GM08714 (cell line): ENCODE data around the gene BIVM.

ENCODE experiments used
- H3K4me3 ChIP-seq: fragments of 200-500 bp; sonication (Bioruptor generic); 2 replicates; pipeline ENCODE4 v1.5.1; 2014; ENCODE audit warnings: mild to moderate bottlenecking, low read length, inconsistent platforms
- ZNF274 ChIP-seq: IDR thresholded peaks from 2 replicates; pipeline ENCODE4 v1.6.1; 2012; ENCODE audit warnings: mild to moderate bottlenecking, low read depth, low read length

BIVM gene

GRCh38 chr13:102798581-102799425 lies at the start of gene BIVM, which contains the start of gene POGLUT2:
Gene BIVM, plus strand, starts transcription at chr13:102799119. Its CDS starts 8,149 bp downstream, at chr13:102807268.
Gene POGLUT2, minus strand, starts transcription at chr13:102798976. Its CDS starts 306 bp downstream, at chr13:102798670.
- peak within 1 kb of the TSS; percentile 72 for H3K4me3 ChIP-seq
- TF ChIP-seq ZNF274, result no peak

GRCh38 chr13:102751886-102752285 lies 47.0 kb upstream of the BIVM start:
- H3K4me3 ChIP-seq, result no peak overlapping the region
- TF ChIP-seq ZNF274, result no peak

- no peak overlapping the region for H3K4me3 ChIP-seq
- no peak for TF ChIP-seq ZNF274
Measured at GRCh38 chr13:102757006-102757405, 41.9 kb upstream of the BIVM start.

- no peak overlapping the region for H3K4me3 ChIP-seq
Measured at GRCh38 chr13:102758842-102759241, 40.1 kb upstream of the BIVM start.

GRCh38 chr13:102761071-102761470 lies 37.8 kb upstream of the BIVM start:
- no peak for TF ChIP-seq ZNF274
- no peak overlapping the region for H3K4me3 ChIP-seq

More at GRCh38 chr13:102758842-102759241, 40.1 kb upstream of the BIVM start:
- no peak for TF ChIP-seq ZNF274

- no peak overlapping the region for H3K4me3 ChIP-seq
Measured at GRCh38 chr13:102763741-102764140, 35.2 kb upstream of the BIVM start.

GRCh38 chr13:102768909-102769308 lies 30.0 kb upstream of the BIVM start:
- H3K4me3 ChIP-seq, result no peak overlapping the region
- no peak for TF ChIP-seq ZNF274

More at GRCh38 chr13:102763741-102764140, 35.2 kb upstream of the BIVM start:
- no peak for TF ChIP-seq ZNF274

GRCh38 chr13:102769679-102770078 lies 29.2 kb upstream of the BIVM start:
- no peak for TF ChIP-seq ZNF274

GRCh38 chr13:102770435-102770834 lies 28.5 kb upstream of the BIVM start:
- no peak overlapping the region for H3K4me3 ChIP-seq
- TF ChIP-seq ZNF274, result no peak

More at GRCh38 chr13:102769679-102770078, 29.2 kb upstream of the BIVM start:
- no peak overlapping the region for H3K4me3 ChIP-seq

GRCh38 chr13:102771298-102772041 lies 27.4 kb upstream of the BIVM start:
- H3K4me3 ChIP-seq, result peak overlapping the region; percentile 14; the same call in 1 of the 2 replicates
- TF ChIP-seq ZNF274, result no peak

- H3K4me3 ChIP-seq, result peak overlapping the region; percentile 64; the same call in 1 of the 2 replicates
- TF ChIP-seq ZNF274, result no peak
Measured at GRCh38 chr13:102772042-102772425, 26.9 kb upstream of the BIVM start.

- peak within 1 kb of the TSS; percentile 64; the same call in 1 of the 2 replicates for H3K4me3 ChIP-seq
- TF ChIP-seq ZNF274, result no peak
Measured at GRCh38 chr13:102773441-102774213, 25.3 kb upstream of the BIVM start, which contains the start of gene TEX30. Gene TEX30, minus strand, starts transcription at chr13:102773786. Its CDS starts 3,760 bp downstream, at chr13:102770026.

GRCh38 chr13:102774214-102774568 lies 24.7 kb upstream of the BIVM start:
- no peak for TF ChIP-seq ZNF274
- H3K4me3 ChIP-seq, result peak overlapping the region; percentile 64; the same call in 1 of the 2 replicates
